HG03442 (cell line): ENCODE data around the gene MX2.

Source experiments
- ATAC-seq: cut with Tn5 transposase; IDR thresholded peaks from one replicate; pipeline ENCODE4 v1.9.1; 2021; ENCODE audit warnings: mild to moderate bottlenecking, moderate library complexity; ENCODE audit not compliant: unreplicated experiment

MX2 gene

DNA sequence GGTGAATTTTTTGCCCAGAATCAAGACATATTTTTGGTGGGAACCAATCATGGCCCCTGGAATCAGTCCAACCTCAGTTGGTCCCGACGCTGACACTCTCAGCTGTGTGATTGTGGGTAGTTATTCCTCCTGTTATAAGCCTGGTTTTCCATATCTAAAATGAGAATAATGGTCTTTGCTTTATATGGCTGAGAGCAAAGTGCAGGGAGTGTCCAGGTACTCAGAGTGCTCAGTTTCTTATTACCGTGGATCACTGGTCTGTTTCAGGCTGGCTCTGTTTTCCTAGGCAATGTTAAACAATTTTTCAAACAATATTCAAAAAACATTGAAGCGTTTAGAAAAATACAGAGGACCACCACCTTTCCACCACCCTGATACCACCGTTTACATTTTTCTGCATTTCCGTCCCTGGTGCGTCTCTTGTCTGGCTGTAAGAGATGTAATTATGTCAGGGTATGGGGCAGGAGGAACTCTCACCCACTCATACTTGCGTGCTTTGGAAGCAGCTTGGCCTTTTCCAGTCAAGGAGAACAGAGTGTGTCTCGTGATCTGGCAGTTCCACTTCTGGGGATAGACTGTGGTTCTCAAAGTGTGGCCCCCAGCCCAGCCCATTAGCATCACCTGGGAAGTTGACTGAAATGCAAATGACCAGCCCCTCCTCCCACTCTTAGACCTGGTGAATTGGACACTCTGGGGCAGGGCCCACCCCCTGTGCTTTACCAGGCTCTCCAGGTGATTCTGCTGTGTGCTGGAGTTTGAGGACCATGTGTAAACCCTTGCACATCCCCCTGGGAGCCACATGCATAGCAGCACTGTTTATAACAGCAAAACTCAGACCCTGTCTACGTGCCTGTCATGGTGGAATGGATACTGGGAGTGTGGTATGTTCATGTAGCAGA, 71.0 kb downstream of the MX2 start:
- ATAC-seq = no peak

- ATAC-seq = no peak
These were observed 71.7 kb downstream of the MX2 start for GRCh38 chr21:41433566-41433965.

GRCh38 chr21:41435706-41436105, 73.9 kb downstream of the MX2 start:
- ATAC-seq = no peak

DNA sequence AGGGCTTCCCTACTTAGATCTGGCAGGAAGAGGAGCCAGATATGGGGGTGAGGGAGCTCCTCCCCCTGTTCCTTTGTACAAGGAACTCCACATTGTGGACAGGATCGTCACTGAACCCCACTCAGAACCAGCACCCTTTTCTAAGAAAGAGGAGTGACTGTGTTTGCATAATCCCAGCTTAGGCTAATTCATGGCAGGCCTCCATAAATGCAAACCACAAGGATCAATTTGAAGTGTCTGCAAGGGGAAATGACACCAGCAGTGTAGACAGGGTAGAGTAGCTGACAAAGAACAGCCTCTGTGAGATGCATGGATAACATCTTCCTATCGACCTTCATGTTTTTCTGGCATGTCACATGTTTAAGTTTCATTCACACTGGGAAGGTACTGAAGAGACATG, 75.9 kb downstream of the MX2 start:
- ATAC-seq = no peak

DNA sequence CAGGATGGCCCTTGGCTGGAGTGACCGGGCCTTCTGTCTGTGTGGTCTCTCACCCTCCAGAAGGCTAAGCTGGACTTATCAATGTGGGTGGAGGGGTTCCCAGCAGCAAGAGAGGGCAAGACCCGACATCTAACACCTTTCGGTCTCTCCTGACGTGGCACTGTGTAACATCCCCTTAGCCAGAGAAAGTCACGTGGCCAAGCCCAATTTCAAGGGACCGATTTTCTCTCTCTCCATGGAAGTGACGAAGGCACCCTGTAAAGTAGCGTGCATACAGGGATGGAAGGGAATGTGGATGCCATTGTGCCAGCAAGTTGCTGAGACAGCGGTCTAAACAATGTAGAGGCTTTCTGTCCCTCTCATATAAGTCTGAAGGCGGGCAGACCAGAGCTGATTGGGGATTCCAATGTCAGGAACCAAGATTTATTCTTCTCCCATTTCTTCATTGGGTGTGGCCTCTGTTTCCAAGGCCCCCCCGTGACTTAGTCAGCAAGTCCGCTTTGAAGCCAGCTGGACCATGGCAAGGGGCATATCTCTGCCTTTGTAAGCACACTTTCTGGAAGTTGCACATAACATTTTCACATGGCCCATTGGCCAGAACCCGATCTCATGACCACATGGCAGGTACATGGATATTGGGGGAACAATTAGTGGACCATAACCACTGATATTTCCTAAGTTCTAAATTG, 76.7 kb downstream of the MX2 start:
- ATAC-seq = no peak

GRCh38 chr21:41439248-41439647, 77.4 kb downstream of the MX2 start:
- ATAC-seq = no peak

- ATAC-seq = no peak
These were observed 79.7 kb downstream of the MX2 start for GRCh38 chr21:41441546-41441945.

- ATAC-seq = no peak
These were observed 80.8 kb downstream of the MX2 start for GRCh38 chr21:41442481-41443186.

GRCh38 chr21:41443562-41443961, 81.7 kb downstream of the MX2 start:
- ATAC-seq = no peak

DNA sequence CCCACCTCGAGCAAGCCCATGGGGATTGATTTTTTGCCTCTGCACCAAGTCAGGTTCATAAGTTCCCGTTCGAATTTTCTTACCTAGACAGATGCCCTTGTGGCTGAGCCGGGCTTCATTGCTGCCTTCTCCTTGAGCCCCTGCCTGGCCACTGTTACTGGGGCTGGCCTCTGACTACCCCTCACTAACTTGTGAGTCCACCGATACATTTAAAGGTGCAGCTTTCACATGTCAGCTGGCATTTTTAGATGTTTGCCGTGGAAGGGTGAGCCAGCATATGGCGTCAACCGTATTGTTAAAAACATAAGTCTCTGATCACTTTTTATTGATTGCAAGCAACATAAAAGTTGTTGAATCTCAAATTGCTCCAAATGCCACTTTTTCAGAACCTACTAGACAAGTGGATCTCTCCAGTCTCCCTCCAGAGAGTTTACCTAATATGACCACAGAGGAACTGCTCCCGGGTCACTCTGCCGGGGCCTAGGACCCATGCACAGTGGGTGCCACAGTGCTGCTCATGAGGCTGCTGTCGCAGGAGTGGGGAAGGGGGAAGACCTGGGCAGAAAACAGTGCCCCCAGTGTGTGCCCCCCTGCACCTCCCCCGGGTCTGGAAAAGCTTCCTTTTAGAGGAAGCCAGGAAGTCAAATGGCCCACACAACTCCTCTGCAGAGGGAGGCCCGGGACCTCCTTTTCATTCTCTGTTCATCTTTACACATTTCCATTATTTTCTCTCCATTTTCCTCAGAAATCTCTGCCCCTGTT, 83.1 kb downstream of the MX2 start:
- no peak for ATAC-seq

- no peak for ATAC-seq
These were observed 83.6 kb downstream of the MX2 start for GRCh38 chr21:41445465-41445862.

DNA sequence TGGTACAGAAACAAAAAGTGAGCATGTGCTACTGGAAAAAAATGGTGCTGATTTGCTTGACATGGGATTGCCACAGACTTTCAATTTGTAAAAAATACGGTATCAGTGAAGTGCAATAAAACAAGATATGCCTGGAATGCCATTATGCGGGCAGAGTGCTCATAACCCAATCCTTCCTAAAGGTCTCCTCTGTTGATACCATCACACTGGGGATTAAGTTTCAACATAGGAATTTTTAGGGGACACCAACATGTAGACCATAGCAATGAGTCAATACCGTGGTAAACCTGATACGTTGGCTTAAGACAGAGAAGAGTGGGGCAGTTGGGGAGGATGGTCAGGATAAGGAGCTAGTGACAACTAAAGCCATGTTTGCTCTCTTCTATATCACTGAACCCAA, 84.8 kb downstream of the MX2 start:
- ATAC-seq = no peak

GRCh38 chr21:41447356-41447755, 85.5 kb downstream of the MX2 start:
- ATAC-seq = no peak

GRCh38 chr21:41449613-41450012, 87.8 kb downstream of the MX2 start:
- no peak for ATAC-seq

DNA sequence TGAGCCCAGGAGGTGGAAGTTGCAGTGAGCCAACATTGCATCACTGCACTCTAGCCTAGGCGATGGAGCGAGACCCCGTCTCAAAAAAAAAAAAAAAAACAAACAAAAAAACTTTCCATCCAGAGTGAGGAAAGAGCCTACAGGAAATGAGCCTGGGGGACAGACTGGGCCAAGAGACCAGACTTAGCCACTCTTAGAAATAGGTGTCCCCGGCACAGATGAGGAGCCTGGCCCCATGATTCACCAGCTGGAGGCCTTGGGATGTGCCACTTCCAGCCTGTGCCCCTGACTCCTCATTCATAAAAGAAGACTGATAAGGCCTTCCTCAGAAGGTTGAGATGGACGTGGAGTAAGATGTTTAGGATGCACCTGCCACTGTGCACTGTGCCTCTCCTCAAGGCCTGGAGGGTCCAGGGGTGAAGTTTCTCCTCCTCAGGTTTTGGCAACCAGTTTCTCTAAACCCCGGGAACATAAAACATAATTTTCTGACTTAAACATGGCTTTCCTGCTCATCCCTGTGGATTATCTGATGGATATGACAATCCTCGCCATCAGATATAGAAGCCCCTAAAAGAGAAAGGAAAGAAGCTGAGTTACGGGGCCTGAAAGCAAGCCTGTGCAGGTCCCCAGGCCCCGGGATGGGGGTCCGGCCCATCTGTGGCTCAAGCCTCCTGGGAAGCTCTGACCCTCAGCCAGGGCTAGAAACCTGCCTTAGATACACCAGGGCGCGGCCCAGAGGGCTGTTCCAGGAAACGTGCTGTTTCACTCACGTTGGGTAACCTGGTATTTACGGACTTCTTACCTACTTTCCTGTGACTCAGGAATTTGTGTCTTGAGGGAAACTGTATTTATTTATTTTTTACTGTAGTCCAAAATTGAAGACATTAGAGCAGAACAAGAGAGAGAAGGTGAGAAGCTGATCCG, 90.2 kb downstream of the MX2 start:
- ATAC-seq = no peak

GRCh38 chr21:41453198-41453597, 91.4 kb downstream of the MX2 start:
- no peak for ATAC-seq

DNA sequence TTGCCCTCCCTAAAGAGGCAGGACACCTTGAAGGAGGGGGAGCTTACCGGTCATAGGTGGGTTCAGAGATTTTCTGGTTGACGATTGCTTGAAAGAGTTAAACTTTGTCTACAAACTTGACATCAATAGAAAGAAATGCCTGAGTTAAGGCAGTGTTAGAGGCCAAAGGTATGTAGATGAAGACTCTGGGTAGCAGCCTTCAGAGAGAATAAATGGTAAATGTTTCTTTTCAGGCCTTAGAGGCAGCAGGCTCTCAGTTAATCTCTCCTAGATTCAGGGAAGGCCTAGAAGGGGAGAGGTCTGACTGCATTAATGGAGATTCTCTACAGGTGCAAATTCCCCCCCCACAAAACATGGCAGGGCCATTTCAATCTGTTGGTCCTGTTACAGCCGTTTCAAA, 91.9 kb downstream of the MX2 start:
- no peak for ATAC-seq

- ATAC-seq = no peak
These were observed 96.3 kb downstream of the MX2 start for GRCh38 chr21:41458121-41458520.

- no peak for ATAC-seq
These were observed 96.7 kb downstream of the MX2 start for GRCh38 chr21:41458559-41458958.
